Ureter (tissue), 1 donor: ENCODE measurements around the gene C9. TPM values are rescaled to one million over a fixed set of nuclear protein-coding genes. Genes with fewer than 3 reads are reported as not detected.
"Not testable (repeated sequence)": the region's sequence is repeated elsewhere in the genome, so short reads cannot be mapped to it uniquely, and the experiment has no call there.

Source experiments
- DNase-seq: peaks from one replicate; pipeline ENCODE4 v3.0.0-alpha.2; 2020; ENCODE audit warnings: low spot score
- total RNA-seq: library from RNA; stranded (reverse); gene quantifications from one replicate; pipeline ENCODE4 v1.2.4, GENCODE V29; 2023
- donor health status: DM: yes; HTN: yes; CAD: no.

Gene C9
- total RNA-seq, 1 donor from 2014 or later, result not detected

DNA sequence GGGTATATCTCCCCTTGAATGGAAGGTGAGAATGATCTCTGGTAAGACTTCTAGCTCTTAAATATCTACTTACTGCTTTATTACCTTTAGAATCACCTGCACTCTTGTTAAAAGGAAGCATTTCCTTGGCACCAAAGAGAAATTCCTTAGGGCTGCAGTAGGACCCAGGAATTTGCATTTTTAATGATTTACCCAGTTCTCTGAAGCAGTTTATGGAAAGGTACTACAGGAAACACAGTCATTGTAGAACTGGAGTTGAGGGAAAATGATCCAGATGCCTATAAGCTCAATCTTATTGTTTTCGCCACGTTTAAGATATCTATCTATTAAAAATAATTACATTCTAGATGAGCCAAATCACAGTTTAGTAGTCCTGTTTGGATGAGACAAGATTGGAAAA is 9.5 kb upstream of the C9 start:
- DNase-seq, result no peak

DNA sequence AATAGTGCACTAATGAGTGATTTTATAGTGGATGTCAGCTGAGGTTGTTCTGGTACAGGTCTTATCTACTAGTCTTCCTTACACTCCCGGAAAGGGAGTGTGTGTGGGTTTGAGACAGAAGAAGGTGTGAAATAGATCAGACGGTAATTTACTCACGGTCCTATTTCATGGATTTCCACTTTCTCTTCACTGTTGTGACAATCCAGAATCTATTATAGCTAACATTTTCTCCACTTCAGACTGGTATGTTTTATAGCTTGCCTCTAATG is 7.0 kb upstream of the C9 start:
- DNase-seq, result no peak

DNA sequence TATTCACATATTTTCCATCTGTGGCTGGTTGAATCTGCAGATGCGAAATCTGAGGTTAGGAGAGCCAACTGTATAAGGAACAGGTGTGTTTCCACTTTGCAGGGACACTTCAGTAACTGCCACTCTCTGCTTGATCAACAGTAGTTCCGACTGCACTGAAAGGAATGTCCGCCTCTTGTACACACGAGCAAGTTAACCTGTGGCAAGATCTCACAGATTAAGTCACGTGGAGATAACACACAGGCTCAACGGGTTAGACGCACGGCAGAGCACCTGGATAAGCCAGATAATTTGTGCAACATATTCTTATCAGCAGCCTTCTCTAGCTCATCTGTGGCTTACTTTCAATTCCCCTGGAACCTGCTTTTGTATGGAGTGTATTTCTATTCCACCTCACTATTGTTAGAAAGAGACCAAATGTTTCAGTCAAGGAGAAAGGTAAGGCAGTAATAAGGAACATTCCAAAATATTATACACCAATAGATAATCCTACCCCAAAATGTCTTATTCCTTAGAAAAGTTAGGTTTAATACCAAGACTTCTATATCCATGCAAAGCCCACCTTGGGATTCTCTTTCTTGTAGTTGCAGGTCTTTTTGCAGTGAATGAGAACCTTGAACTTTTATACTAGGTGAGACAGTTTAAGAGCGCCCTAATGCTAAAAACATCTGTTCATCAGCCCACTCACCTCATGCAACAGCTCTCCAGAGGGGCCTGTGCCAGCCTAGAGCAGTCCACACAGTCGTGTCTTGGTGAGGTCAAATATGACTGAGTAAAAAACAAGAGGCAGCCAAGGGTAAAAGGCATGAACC is 6.5 kb upstream of the C9 start:
- peak; percentile 60 for DNase-seq

DNA sequence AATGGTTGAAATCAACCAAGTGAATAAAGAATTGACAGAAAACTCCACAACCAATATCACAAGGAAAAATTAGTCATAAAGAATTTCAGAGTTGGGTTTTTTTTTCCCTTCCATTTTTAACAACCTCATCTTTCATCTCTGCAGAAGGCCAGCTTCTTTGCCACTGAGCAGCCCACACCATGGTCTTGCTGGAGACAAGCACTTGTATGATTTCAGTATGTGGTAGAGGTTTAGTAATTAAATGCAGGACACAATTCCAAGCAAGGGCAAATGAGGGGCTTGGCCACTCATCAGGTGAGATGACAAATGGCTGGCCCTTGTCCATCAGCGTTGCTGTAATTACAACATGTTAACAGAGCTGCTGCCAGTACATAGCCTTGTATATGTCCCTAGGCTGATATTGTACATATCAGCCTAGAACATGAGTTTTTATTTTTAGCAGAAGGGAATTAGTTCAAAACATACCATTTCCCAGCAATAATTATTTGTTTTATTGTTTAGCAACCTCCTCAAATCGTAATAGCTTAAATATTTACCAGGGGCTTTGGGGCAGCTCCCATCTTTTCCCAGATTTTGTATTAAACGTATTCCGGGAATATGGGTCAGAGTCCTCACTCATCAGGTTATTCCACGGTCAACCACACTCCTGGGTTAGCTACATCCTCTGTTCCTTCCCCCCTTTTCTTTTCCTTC is 5.0 kb upstream of the C9 start:
- DNase-seq, result no peak

DNA sequence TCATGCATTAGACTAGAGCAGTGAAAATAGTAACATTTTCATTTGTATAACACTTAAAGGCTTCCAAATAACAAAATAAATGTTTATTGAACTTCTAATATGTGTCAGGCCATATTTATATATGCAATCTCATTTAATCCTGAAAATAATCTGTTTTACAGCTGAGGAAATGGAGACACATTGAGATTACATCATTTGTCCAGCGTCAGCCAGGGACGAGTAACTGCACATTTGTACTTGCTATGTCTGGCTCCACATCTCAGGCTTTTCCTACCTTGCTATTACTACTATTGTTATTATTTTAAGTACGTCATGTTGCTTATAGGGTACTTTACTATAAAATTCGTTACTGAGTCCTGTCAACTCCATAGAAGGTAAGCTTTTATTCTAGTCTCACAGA is 3.8 kb upstream of the C9 start:
- no peak for DNase-seq

DNA sequence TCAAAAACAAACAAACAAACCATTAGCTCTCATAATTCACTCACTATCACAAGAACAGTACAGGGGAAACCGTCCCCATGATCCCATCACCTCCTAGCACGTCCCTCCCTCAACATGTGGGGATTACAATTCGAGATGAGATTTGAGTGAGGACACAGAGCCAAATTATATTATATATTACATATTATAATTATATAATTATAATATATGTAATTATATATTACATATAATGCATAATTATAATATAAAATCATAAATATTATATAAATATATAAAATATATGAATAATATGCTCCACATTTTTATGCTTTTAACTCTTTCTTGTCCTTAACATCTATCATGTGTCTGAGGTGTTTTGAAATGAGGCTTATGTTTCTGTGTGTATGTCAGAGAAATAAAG is 3.4 kb upstream of the C9 start:
- DNase-seq, result no peak

DNA sequence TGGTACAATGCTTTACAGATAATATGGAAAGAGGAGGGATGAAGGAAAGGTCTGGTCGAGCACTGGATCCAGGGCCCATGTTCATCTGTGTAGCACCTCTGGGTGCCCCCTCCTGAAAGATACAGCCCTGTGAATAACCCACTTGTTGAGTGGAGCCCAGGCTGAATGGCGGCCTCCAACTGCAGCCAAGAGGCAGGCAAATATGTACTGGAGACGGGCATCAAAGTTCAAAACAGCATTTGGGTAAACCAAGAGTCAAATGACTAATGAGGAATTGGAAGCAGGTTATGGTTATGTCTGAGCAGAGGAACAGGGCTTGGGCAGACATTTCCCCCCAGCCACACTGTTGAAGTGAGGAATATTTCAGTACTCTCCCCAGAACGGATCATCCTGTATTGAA is 1.1 kb downstream of the C9 start:
- no peak for DNase-seq

DNA sequence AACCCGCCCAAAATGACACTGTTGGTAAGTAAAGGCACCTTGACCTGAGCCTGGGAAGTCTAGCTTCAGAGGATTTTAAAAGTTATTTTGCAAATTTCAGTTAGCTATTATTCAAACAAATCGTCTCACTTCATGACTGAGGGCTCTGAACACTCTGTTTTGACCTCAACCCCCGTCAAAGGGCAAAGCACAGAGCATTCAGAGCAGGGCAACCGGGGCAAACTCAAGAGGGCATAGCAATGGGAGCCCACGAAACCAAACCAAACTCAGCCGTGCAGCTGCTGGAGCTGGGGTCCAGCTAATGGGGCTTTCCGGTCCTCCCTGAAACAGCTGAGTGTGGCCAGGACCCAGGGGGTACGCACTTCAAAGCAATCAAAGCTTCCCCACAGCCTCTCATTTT is 1.6 kb downstream of the C9 start:
- no peak for DNase-seq

DNA sequence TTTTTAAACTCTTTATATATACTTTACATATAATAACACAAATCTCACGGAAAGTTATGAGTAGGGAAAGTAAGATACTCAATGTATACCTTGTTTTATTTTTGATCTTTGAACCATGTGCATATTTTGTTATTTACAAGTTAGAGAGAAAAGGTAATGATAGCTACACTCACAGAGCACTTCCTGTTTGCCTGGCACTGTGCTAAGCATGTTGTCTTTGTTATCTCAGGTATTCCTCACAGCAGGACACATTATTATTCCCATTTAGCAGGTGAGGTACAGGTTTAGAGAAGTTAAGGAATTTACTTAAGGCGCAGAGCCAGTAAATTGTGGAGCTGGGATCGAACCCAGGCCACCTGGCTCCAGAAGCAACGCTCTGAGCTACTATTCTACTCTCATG is 3.0 kb downstream of the C9 start:
- no peak for DNase-seq

DNA sequence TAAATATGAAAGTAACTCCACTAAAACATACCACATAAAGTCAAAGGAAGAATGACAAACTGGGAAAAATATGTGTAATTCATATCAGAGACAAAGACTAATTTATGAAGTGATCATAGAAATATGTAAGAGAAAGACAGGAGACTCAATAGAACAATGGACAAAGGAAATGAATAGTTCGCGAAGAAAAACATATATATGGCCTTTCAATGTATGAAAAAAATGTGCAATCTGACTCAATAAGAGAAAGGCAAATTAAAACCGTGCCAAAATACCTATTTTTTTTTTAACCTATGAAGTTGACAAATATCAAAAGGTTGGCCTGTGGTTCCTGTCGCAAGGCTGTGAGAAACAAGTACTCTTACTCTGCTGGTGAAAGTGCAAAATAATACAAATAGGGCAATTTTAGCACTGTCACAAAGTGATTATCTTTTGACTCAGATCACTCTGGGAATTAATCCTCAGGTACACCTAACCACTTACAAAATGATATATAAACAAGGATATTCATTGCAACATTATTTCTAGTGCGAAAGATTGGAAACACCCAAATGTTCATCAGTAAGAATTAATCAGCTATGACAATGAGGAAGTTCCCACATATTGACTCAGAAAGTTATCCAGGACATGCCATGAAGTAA is 3.7 kb downstream of the C9 start:
- no peak for DNase-seq

DNA sequence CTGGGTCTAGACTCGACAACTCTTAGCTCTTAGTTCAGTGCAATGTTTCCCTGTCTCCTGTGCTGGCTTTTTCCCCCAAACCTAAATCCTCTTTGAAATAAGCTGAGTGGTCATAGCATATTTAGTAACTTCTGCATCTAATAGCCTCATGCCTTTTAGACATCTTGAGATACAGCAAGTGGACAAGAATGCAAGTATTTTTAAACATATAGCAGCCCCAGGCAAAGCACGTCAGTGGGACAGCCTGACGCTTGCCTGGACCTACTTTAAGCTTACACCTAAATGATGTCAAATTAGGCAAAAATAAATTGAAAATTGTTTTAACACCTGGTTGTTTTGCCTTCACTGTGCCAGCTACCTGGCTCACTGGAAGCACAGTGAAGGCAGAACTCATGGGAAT is 8.0 kb downstream of the C9 start:
- no peak for DNase-seq

DNA sequence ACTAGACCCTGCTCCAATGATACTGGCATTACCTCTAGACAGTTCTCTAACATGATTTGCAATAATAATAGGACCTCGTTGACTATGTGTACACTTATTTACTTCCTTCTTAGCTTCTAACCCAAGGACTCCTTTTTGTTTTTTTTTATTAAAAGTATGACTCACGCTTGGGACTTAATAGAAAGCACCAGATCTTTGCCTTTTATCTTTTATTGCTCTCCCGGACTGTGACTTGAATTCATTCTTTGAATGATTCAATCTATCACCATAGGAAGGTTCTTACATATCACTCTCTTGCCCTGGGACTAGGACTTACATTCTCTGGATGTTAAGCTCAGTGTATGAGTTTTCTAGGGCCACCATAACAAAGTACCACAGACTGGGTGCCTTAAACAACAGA is 9.0 kb downstream of the C9 start:
- DNase-seq, result no peak

DNA sequence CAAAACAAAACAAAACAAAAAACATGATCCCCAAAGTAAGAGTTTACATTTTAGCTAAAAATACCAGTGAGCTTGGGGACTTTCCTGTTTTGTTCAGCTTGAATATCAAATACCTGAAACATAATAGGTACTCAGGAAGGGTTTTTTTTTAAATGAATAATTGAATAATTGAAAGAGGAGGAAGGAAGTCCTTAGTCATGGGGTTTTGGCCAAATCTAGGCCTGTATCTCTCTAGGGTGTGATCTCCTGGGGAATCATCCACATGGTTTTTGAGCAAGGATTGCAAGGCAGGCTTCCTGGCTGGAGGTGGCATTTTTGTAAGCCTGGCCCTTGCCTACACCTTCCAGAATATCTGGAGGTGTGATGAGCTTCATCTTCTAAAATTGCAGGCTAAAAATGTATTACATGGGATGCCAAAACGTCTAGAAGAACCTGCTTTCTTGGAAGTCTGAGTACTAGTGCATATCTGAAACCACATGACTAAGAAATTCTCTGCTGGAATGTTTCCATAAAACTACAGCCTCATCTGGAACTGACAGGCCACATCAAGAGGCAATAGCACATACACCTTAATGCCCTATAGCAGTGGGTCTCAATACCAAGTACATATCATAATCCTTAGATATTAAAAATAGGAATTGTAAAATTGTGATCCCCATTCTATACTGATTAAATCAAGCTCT is 10.4 kb downstream of the C9 start:
- DNase-seq, result no peak

DNA sequence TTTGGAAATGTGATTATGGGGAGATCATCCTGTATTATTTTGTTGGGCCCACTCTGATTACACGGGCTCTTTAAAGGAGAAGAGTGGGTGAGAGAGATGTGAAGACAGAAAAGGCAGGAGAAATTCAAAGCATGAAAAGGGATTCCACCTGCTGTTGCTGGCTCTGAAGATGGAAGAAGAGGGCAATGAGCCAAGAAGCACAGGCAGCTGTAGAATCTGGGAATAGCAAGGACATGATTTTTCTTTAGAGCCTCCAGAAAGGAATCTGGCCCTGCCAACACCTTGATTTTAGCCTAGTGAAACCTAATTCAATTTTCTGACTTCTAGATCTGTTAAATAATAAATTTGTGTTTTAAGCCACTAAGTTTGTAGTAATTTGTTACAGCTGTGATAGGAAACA is 11.3 kb downstream of the C9 start:
- no peak for DNase-seq

DNA sequence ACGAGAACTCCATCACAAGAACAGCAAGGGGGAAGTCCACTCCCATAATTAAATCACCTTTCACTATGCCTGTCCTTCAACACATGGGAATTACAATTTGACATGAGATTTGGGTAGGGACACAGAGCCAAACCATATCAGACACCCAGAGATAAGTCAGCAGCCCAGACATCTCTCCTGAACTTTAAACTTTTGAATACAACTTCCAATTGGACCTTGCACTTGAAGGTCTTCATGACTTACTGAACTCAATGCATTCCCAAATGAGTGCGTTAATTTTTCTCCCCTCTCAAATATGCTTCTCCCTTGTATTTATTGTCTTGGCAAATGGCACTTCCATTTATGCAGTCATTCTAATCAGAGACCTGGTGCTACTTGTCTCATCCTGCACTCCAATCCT is 12.1 kb downstream of the C9 start:
- DNase-seq, result no peak

DNA sequence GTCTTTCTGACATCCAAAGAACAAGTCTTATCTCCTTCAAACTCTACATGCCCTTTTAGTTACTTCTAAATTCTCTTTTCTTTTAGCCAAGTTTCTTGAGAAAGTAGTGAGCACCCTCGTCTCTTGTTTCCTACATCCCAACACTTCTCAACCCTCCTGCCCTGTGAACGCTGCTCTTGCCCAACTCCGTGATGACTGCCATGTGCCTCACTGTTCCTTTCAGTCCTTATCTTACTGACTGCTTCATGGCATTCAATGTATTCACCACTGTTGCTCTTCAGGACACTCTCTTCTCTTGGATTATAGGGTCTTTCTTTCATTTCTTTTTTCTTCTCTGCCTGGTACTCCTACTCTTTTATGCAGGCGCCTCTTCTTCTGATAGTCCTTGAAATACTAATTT is 14.8 kb downstream of the C9 start:
- DNase-seq, result no peak

DNA sequence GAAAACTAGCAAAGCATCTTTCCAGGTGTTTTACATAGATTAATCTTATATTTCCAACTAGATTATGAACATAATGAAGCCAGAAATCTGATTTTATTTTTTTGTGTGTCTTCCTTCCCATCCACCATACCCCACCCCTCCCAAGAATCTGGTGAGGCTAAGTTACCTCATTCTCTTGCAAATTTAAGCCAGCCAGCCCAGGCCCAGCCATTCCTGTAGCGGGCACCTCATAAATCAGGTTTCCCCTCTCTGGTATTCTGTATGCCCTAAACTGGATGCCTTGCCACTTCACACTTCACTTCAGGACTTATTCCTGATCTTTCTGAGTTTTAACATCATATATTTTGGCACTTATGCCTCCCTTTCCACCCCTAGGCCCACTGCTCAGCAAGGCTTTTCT is 21.8 kb downstream of the C9 start:
- no peak for DNase-seq

DNA sequence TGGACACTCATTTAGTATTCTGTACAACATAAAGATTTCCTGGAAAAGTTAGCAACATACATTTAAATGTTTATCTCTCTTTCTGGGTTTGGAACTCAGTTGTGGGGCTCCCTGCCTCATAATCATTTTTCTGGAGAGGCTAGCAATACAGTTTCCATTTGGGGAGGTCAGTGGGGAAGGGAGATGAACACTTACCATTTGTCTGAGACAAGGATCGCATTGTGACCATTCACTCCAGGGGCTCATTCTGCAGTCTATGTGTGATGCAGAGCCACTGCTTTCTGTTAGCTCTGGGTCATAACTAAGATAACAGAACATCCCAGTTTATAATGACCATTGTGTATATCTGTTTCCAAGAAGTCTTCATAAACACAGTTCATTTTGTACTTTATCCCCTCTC is 22.4 kb downstream of the C9 start:
- no peak for DNase-seq

DNA sequence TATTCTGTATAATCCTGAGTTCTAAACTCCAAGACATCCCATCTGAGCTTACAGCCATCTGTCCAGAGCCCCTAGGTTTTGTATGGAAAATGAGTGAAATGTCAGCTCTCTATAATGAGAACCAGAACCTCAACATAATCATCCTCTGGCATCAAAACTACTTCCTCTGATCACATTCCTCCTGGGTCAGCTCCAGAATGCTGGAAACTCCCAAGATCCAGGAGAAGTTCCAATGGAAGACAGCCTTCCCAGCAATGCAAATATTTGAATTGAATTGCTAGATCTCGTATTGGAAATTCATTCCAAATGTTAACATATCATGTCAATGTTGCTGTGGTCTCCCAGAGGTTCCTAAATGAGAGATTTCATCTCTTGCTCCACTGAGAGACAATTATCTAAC is 23.8 kb downstream of the C9 start:
- DNase-seq, result no peak

DNA sequence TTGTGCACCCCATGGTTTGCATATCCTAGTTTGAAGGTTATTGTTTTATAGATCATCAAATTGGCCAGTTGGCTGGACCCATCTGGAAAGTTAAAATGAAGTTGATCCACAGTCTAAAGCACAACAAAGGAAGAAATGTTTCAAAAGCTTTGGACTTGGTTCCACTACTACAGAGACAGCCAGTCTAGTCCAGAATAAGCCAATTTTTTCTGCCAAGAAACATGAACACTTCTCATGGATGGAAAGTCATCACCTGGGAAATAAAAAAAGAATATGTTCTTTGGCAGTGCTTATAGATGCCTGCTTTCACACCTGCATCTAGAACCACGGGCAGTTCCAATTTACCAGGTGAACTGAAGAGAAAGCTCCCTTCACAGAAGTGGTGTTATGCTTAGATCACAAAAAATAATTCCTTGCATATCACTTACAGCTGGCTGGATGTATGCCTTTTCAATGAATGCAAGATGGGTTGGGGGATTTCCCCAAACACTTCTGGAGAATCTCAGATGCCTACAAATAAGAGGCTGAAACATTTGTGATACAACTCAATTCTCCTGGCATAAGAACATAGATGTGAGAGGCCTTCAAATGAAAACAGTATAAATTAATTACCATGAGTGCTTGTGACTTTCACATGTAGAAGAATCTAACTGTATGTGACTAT is 26.9 kb downstream of the C9 start:
- no peak for DNase-seq

DNA sequence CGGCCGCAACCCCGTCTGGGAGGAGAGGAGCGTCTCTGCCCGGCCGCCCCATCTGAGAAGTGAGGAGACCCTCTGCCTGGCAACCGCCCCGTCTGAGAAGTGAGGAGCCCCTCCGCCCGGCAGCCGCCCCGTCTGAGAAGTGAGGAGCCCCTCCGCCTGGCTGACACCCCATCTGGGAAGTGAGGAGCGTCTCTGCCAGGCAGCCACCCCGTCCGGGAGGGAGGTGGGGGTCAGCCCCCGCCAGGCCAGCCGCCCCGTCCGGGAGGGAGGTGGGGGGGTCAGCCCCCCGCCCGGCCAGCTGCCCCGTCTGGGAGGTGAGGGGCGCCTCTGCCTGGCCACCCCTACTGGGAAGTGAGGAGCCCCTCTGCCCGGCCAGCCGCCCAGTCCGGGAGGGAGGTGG is 30.0 kb downstream of the C9 start:
- DNase-seq, result not testable (repeated sequence)

DNA sequence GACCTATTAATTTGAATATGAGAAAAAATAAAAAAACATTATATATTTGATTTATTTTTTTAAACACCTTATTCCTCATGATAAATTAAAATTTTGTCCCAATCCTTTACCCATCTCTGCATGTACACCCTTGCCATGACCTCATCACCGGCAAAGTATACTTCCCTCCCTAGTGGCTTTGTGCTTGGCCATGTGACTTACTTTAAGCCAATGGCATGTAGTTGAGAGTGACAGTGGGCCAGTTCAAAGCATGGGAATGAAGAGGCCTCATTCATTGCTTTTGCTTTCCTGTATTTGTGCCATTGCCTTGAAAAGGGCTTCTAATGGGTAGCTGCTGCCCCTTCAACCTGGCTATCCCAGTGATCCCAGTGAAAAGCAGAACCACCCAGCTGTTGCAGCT is 31.2 kb downstream of the C9 start:
- no peak for DNase-seq
